Type B pancreatic cell (in vitro differentiated cells): ENCODE data around the gene CNTN1. TPM values are rescaled to one million over a fixed set of nuclear protein-coding genes. Genes with fewer than 3 reads are reported as not detected.

Source experiments
- DNase-seq: peaks from one replicate; pipeline ENCODE4 v3.0.0; 2021; ENCODE audit warnings: mixed read lengths; ENCODE audit not compliant: unreplicated experiment; ENCODE audit errors: extremely low spot score
- H3K27ac Mint-ChIP-seq: 2 replicates; pipeline ENCODE4 v1.8.0; 2021; ENCODE audit warnings: mild to moderate bottlenecking, mixed read lengths
- H3K27me3 Mint-ChIP-seq: 2 replicates; pipeline ENCODE4 v1.8.0; 2021; ENCODE audit warnings: mixed read lengths
- H3K36me3 Mint-ChIP-seq: 2 replicates; pipeline ENCODE4 v1.8.0; 2021; ENCODE audit warnings: mixed read lengths
- H3K4me1 Mint-ChIP-seq: one replicate; pipeline ENCODE4 v1.8.0; 2021; ENCODE audit warnings: mixed read lengths; ENCODE audit not compliant: unreplicated experiment
- H3K4me3 Mint-ChIP-seq: 2 replicates; pipeline ENCODE4 v1.8.0; 2021; ENCODE audit warnings: mild to moderate bottlenecking, mixed read lengths
- H3K9me3 Mint-ChIP-seq: 2 replicates; pipeline ENCODE4 v1.8.0; 2021; ENCODE audit warnings: mixed read lengths
- total RNA-seq: library from RNA; stranded (reverse); gene quantifications from 2 replicates; pipeline ENCODE4 v1.2.1, GENCODE V29; 2021; ENCODE audit warnings: low replicate concordance
- TF ChIP-seq, protein P1 (sequence below): fragments of 200-600 bp; sonication (generic); conservative IDR thresholded peaks from 2 replicates; pipeline ENCODE4 v1.5.0; 2021; ENCODE audit warnings: antibody characterized with exemption, mild to moderate bottlenecking

Gene CNTN1
- total RNA-seq, 1 donor from 2014 or later: 19.3 TPM

DNA sequence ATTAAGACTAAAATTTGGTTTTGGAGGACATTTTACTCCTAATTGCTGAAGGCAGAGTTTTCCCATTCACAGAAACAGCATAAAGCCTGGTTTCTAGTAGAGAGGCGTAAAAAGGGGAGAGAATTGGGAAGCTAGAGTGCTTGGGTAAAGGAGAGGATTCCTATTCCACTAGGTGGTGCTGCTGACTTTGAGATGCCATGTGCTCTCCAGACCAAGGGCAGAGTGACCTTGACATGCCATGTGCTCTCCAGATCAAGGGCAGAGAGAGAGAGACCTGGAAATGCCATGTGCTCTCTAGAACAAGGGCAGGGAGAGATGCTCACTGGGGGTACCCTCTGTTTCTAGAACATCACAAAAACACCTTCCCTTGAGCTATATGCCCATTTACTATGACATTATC, 319.7 kb downstream of the CNTN1 start:
- no peak for DNase-seq
- no peaks in the 10 kb centered on the region for H3K27me3 Mint-ChIP-seq
- H3K4me3 Mint-ChIP-seq: no peak overlapping the region
- H3K27ac Mint-ChIP-seq: no peak overlapping the region
- H3K36me3 Mint-ChIP-seq: peaks cover 14% of the 10 kb centered on the region
- H3K9me3 Mint-ChIP-seq: peaks cover 22% of the 10 kb centered on the region
- no peaks in the 10 kb centered on the region for H3K4me1 Mint-ChIP-seq
- TF ChIP-seq, protein P1, sequence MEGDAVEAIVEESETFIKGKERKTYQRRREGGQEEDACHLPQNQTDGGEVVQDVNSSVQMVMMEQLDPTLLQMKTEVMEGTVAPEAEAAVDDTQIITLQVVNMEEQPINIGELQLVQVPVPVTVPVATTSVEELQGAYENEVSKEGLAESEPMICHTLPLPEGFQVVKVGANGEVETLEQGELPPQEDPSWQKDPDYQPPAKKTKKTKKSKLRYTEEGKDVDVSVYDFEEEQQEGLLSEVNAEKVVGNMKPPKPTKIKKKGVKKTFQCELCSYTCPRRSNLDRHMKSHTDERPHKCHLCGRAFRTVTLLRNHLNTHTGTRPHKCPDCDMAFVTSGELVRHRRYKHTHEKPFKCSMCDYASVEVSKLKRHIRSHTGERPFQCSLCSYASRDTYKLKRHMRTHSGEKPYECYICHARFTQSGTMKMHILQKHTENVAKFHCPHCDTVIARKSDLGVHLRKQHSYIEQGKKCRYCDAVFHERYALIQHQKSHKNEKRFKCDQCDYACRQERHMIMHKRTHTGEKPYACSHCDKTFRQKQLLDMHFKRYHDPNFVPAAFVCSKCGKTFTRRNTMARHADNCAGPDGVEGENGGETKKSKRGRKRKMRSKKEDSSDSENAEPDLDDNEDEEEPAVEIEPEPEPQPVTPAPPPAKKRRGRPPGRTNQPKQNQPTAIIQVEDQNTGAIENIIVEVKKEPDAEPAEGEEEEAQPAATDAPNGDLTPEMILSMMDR: no peak

DNA sequence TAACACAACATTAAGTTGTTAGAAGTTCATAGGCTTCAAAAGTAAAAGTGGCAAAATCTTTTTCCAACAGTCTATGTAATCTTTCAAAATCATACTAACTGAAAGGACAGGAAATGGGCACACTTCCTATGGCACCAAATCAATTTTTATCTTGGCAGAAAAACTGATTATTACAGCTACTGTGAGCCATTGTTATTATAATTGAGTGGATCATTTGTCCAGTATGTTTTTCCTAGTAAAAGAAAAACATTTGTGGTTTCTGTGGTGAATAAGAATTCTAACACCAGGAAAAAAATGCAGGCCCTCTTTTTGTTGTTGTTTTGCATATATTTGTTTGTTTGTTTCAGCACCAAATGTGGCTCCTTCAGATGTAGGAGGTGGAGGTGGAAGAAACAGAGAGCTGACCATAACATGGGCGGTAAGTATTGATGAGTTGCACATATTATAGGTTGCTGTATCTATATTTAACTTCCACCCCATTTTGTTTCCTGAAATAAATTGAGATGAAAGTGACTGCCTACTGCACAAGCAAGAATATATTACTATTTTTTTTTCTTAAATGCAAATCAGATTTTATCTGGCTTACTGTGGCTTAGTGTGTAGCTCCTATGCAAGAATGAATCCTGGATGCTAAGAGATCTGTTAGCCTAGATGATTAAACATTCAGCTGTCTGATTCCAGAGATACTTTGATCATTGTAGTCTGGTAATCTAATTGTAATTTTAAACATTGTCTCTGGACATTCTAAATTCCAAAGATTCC, 321.8 kb downstream of the CNTN1 start:
- H3K27ac Mint-ChIP-seq: no peak overlapping the region
- H3K4me1 Mint-ChIP-seq: no peaks in the 10 kb centered on the region
- peaks cover 17% of the 10 kb centered on the region for H3K9me3 Mint-ChIP-seq
- H3K36me3 Mint-ChIP-seq: peaks cover 5% of the 10 kb centered on the region
- H3K4me3 Mint-ChIP-seq: no peak overlapping the region
- no peak for DNase-seq
- TF ChIP-seq, protein P1: no peak
- no peaks in the 10 kb centered on the region for H3K27me3 Mint-ChIP-seq

DNA sequence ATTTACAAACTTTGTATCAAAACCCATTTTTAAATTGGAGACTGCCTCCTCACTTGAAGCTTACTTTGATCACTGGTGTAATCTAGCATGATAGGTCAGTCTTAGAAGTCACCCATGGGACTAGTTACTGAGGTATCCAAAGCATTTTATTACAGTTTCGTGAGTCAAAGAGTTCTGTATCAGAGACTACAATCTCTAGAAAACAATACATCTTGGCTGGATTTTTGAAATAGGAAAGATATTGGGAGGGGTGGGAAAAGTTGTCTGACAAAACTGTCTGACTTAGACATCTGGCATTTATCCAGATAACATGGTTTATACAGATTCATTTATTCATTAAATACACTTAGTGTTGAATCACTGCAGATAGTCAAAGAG, 322.4 kb downstream of the CNTN1 start:
- no peaks in the 10 kb centered on the region for H3K4me1 Mint-ChIP-seq
- H3K36me3 Mint-ChIP-seq: peaks cover 5% of the 10 kb centered on the region
- TF ChIP-seq, protein P1: no peak
- H3K4me3 Mint-ChIP-seq: no peak overlapping the region
- H3K27ac Mint-ChIP-seq: no peak overlapping the region
- no peak for DNase-seq
- peaks cover 17% of the 10 kb centered on the region for H3K9me3 Mint-ChIP-seq
- H3K27me3 Mint-ChIP-seq: no peaks in the 10 kb centered on the region

DNA sequence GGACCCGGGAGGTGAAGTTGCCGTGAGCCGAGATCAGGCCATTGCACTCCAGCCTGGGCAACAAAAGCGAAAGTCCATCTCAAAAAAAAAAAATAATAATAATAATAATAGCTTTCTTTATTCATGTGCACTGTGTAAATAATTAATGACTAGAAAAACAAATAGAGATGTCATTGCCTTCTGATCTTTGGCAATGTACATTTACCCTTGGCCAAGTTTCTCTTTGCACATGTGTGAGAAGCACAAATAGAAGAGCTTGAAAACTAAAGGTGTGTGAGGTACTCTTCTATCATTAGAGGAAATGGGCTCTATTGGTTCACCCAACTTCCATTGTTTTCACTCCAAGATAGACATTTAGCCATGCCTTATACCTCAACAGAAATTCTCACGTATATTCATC, 325.8 kb downstream of the CNTN1 start:
- no peak for DNase-seq
- H3K27ac Mint-ChIP-seq: no peak overlapping the region
- no peaks in the 10 kb centered on the region for H3K36me3 Mint-ChIP-seq
- H3K4me1 Mint-ChIP-seq: peaks cover 9% of the 10 kb centered on the region
- H3K27me3 Mint-ChIP-seq: no peaks in the 10 kb centered on the region
- H3K4me3 Mint-ChIP-seq: no peak overlapping the region
- H3K9me3 Mint-ChIP-seq: peaks cover 6% of the 10 kb centered on the region
- TF ChIP-seq, protein P1: no peak

DNA sequence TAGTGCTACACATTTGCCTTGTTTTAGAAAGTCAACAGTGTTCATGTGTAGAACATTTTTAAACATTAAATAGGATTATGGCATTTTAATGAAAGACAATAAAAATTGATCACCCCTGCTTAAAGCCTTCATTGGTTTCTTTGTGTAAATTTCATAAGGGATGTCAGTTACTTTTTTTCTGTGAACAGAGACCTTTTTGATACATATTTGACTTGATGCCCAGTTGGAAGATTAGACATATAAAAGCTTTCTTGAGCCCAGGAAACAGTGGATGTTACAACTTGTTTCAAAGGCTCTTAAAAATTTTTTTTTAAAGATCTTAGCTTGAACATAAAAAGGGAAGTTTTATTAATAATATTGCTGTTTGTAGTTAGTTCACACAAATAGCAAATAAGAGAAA, 327.2 kb downstream of the CNTN1 start:
- TF ChIP-seq, protein P1: no peak

More for the DNA sequence above, 327.2 kb downstream of the CNTN1 start:
- Mint-ChIP-seq H3K36me3 (no peaks in the 10 kb centered on the region), H3K9me3 (peaks cover 6% of the 10 kb centered on the region), H3K27ac (no peak overlapping the region), H3K4me3 (no peak overlapping the region), H3K27me3 (no peaks in the 10 kb centered on the region), H3K4me1 (peaks cover 17% of the 10 kb centered on the region)
- no peak for DNase-seq
